T-helper 17 cell (primary cell): Measurements from ENCODE around the gene ZFHX3. TPM values are rescaled to one million over a fixed set of nuclear protein-coding genes. Genes with fewer than 3 reads are reported as not detected.
"Not testable (repeated sequence)": the region's sequence is repeated elsewhere in the genome, so short reads cannot be mapped to it uniquely, and the experiment has no call there.

Experiments used
- ATAC-seq: fragments of 150-1000 bp; cut with Tn5 transposase; 2 replicates; pipeline ENCODE4 v1.10.0; 2021; ENCODE audit warnings: mild to moderate bottlenecking, moderate library complexity
- DNase-seq, 3 donors: peaks; one replicate each; pipeline versions ENCODE4 v3.0.0 to v3.0.0-alpha.2; 2020 to 2021
- H3K9me3 ChIP-seq: one replicate; pipeline ENCODE4 v1.7.0; 2013; ENCODE audit warnings: low read length, mild to moderate bottlenecking; ENCODE audit not compliant: control insufficient read depth, poor library complexity, severe bottlenecking
- H3K27ac Mint-ChIP-seq: one replicate; pipeline ENCODE4 v1.8.0; 2022; ENCODE audit warnings: mild to moderate bottlenecking, moderate library complexity, mixed read lengths
- H3K27me3 Mint-ChIP-seq: one replicate; pipeline ENCODE4 v1.8.0; 2022; ENCODE audit warnings: mixed read lengths
- H3K36me3 Mint-ChIP-seq: one replicate; pipeline ENCODE4 v1.8.0; 2022; ENCODE audit warnings: low read depth, mixed read lengths
- H3K4me1 Mint-ChIP-seq: one replicate; pipeline ENCODE4 v1.8.0; 2022; ENCODE audit warnings: mild to moderate bottlenecking, mixed read lengths
- H3K4me3 Mint-ChIP-seq: one replicate; pipeline ENCODE4 v1.8.0; 2022; ENCODE audit warnings: mild to moderate bottlenecking, moderate library complexity, mixed read lengths
- total RNA-seq, 4 donors: library from RNA in 2 of 4; stranded (reverse) in 2 of 4; gene quantifications; one replicate each; pipeline ENCODE4 v1.2.3 and lab custom pipeline; 2022 to 2026

Gene ZFHX3
- total RNA-seq, 2 donors from 2014 or later: 0.94 to 2.2 TPM

- Mint-ChIP-seq H3K27ac (no peak overlapping the region), H3K4me1 (peaks cover 2% of the 10 kb centered on the region), H3K36me3 (no peaks in the 10 kb centered on the region), H3K27me3 (no peaks in the 10 kb centered on the region), H3K4me3 (no peak overlapping the region)
- ATAC-seq: no peak
- H3K9me3 ChIP-seq: no peaks in the 10 kb centered on the region
- DNase-seq: no peak
Observed at GRCh38 chr16:72996291-72997062, 51.5 kb downstream of the ZFHX3 start.

- not testable (repeated sequence) for H3K4me1 Mint-ChIP-seq, H3K27me3 Mint-ChIP-seq, H3K9me3 ChIP-seq, H3K4me3 Mint-ChIP-seq, ATAC-seq, DNase-seq, H3K27ac Mint-ChIP-seq, H3K36me3 Mint-ChIP-seq
Observed at GRCh38 chr16:72995882-72996270, 52.1 kb downstream of the ZFHX3 start.

GRCh38 chr16:72995151-72995881, 52.6 kb downstream of the ZFHX3 start:
- no peaks in the 10 kb centered on the region for H3K36me3 Mint-ChIP-seq
- H3K4me1 Mint-ChIP-seq: peaks cover 2% of the 10 kb centered on the region
- ATAC-seq: no peak
- no peaks in the 10 kb centered on the region for H3K27me3 Mint-ChIP-seq
- H3K9me3 ChIP-seq: no peaks in the 10 kb centered on the region
- DNase-seq: no peak
- no peak overlapping the region for H3K4me3 Mint-ChIP-seq
- no peak overlapping the region for H3K27ac Mint-ChIP-seq

- ATAC-seq (no peak), DNase-seq (no peak)
- Mint-ChIP-seq H3K36me3 (no peaks in the 10 kb centered on the region), H3K27me3 (peaks cover 7% of the 10 kb centered on the region), H3K4me1 (peaks cover 2% of the 10 kb centered on the region), H3K27ac (no peak overlapping the region), H3K4me3 (no peak overlapping the region)
- no peaks in the 10 kb centered on the region for H3K9me3 ChIP-seq
Observed at GRCh38 chr16:72992142-72992601, 55.8 kb downstream of the ZFHX3 start.

- ATAC-seq (no peak), DNase-seq (no peak)
- no peaks in the 10 kb centered on the region for H3K36me3 Mint-ChIP-seq
- peaks cover 2% of the 10 kb centered on the region for H3K4me1 Mint-ChIP-seq
- no peak overlapping the region for H3K4me3 Mint-ChIP-seq
- no peaks in the 10 kb centered on the region for H3K9me3 ChIP-seq
- H3K27ac Mint-ChIP-seq: no peak overlapping the region
- peaks cover 7% of the 10 kb centered on the region for H3K27me3 Mint-ChIP-seq
Observed at GRCh38 chr16:72991644-72992043, 56.3 kb downstream of the ZFHX3 start.

GRCh38 chr16:72991211-72991610, 56.7 kb downstream of the ZFHX3 start:
- H3K36me3 Mint-ChIP-seq: no peaks in the 10 kb centered on the region
- peaks cover 2% of the 10 kb centered on the region for H3K4me1 Mint-ChIP-seq
- ATAC-seq (no peak), DNase-seq (no peak)
- no peaks in the 10 kb centered on the region for H3K9me3 ChIP-seq
- no peak overlapping the region for H3K27ac Mint-ChIP-seq
- H3K27me3 Mint-ChIP-seq: peaks cover 7% of the 10 kb centered on the region
- no peak overlapping the region for H3K4me3 Mint-ChIP-seq

- no peak for DNase-seq
- ATAC-seq: no peak
Observed at GRCh38 chr16:72990571-72990970, 57.4 kb downstream of the ZFHX3 start.

GRCh38 chr16:72989579-72990551, 58.1 kb downstream of the ZFHX3 start:
- ATAC-seq (no peak), DNase-seq (no peak)
- Mint-ChIP-seq H3K27me3 (peaks cover 7% of the 10 kb centered on the region), H3K4me3 (no peak overlapping the region), H3K27ac (no peak overlapping the region), H3K4me1 (peaks cover under 1% of the 10 kb centered on the region), H3K36me3 (no peaks in the 10 kb centered on the region)
- H3K9me3 ChIP-seq: no peaks in the 10 kb centered on the region

More at GRCh38 chr16:72990571-72990970, 57.4 kb downstream of the ZFHX3 start:
- H3K9me3 ChIP-seq: no peaks in the 10 kb centered on the region
- no peak overlapping the region for H3K27ac Mint-ChIP-seq
- H3K36me3 Mint-ChIP-seq: no peaks in the 10 kb centered on the region
- peaks cover 2% of the 10 kb centered on the region for H3K4me1 Mint-ChIP-seq
- peaks cover 7% of the 10 kb centered on the region for H3K27me3 Mint-ChIP-seq
- H3K4me3 Mint-ChIP-seq: no peak overlapping the region

GRCh38 chr16:72989203-72989578, 58.7 kb downstream of the ZFHX3 start:
- H3K27ac Mint-ChIP-seq, DNase-seq, H3K9me3 ChIP-seq, ATAC-seq, H3K4me3 Mint-ChIP-seq, H3K36me3 Mint-ChIP-seq, H3K27me3 Mint-ChIP-seq, H3K4me1 Mint-ChIP-seq: not testable (repeated sequence)

- H3K4me1 Mint-ChIP-seq: no peaks in the 10 kb centered on the region
- H3K9me3 ChIP-seq: no peaks in the 10 kb centered on the region
- DNase-seq (no peak), ATAC-seq (no peak)
- H3K4me3 Mint-ChIP-seq: no peak overlapping the region
- H3K27ac Mint-ChIP-seq: no peak overlapping the region
- H3K27me3 Mint-ChIP-seq: peaks cover 12% of the 10 kb centered on the region
- no peaks in the 10 kb centered on the region for H3K36me3 Mint-ChIP-seq
Observed at GRCh38 chr16:72988569-72988968, 59.4 kb downstream of the ZFHX3 start.

- DNase-seq: no peak
- Mint-ChIP-seq H3K4me3 (no peak overlapping the region), H3K4me1 (no peaks in the 10 kb centered on the region), H3K27me3 (peaks cover 12% of the 10 kb centered on the region), H3K36me3 (no peaks in the 10 kb centered on the region), H3K27ac (no peak overlapping the region)
- H3K9me3 ChIP-seq: no peaks in the 10 kb centered on the region
- no peak for ATAC-seq
Observed at GRCh38 chr16:72987480-72987901, 60.4 kb downstream of the ZFHX3 start.

GRCh38 chr16:72985995-72986394, 61.9 kb downstream of the ZFHX3 start:
- ATAC-seq (no peak), DNase-seq (no peak)
- no peak overlapping the region for H3K4me3 Mint-ChIP-seq
- no peak overlapping the region for H3K27ac Mint-ChIP-seq
- no peaks in the 10 kb centered on the region for H3K36me3 Mint-ChIP-seq
- H3K9me3 ChIP-seq: no peaks in the 10 kb centered on the region
- H3K4me1 Mint-ChIP-seq: no peaks in the 10 kb centered on the region
- peaks cover 12% of the 10 kb centered on the region for H3K27me3 Mint-ChIP-seq
